Thoracic aorta (tissue), 2 donors: ENCODE data around the gene RUFY3. TPM values are rescaled to one million over a fixed set of nuclear protein-coding genes. Genes with fewer than 3 reads are reported as not detected.
"Not testable (repeated sequence)": the region's sequence is repeated elsewhere in the genome, so short reads cannot be mapped to it uniquely, and the experiment has no call there.

Experiments
- ATAC-seq: fragments of 150-250 bp; one replicate; pipeline ENCODE4 v1.8.0; 2017; ENCODE audit warnings: low read depth; ENCODE audit not compliant: insufficient number of reproducible peaks, low FRiP score
- DNase-seq: peaks from one replicate; pipeline ENCODE4 v3.0.0-alpha.2; 2020; ENCODE audit warnings: low spot score
- H3K27ac ChIP-seq, 2 donors: fragments of 200-600 bp; sonication (generic); 1 replicate in 1 of 2; 2 replicates in 1 of 2; pipeline ENCODE4 v1.5.1; 2016; ENCODE audit warnings: mild to moderate bottlenecking in 2 of 2, moderate library complexity in 2 of 2
- H3K27me3 ChIP-seq: fragments of 200-600 bp; sonication (generic); replicated peaks from 2 replicates; pipeline ENCODE4 v1.6.0; 2016; ENCODE audit warnings: mild to moderate bottlenecking; ENCODE audit not compliant: insufficient read depth
- H3K36me3 ChIP-seq: fragments of 200-600 bp; sonication (generic); one replicate; pipeline ENCODE4 v1.5.1; 2016
- H3K4me1 ChIP-seq, 2 donors: fragments of 200-600 bp; sonication (generic); 1 replicate in 1 of 2; 2 replicates in 1 of 2; pipeline versions ENCODE4 v1.5.1 to v1.6.0; 2016; ENCODE audit warnings: low read depth in 2 of 2, mild to moderate bottlenecking in 1 of 2; ENCODE audit not compliant: control insufficient read depth in 1 of 2
- H3K4me3 ChIP-seq: fragments of 200-600 bp; sonication (generic); 2 replicates; pipeline ENCODE4 v1.5.1; 2016; ENCODE audit warnings: mild to moderate bottlenecking
- H3K9me3 ChIP-seq: fragments of 200-600 bp; sonication (generic); 2 replicates; pipeline ENCODE4 v1.5.1; 2016
- total RNA-seq, 2 donors: library from RNA; depleted of rRNA; stranded (reverse); fragments of >200 nt; gene quantifications; one replicate each; pipeline versions ENCODE4 v1.1.0 to v1.2.3, GENCODE V29; 2016
- TF ChIP-seq, protein P1 (sequence below): fragments of 200-600 bp; sonication (generic); IDR thresholded peaks from one replicate; pipeline ENCODE4 v1.5.1; 2019; ENCODE audit warnings: antibody characterized with exemption

The RUFY3 gene
- total RNA-seq, 2 donors from 2014 or later, result 72.7 to 100.0 TPM

DNA sequence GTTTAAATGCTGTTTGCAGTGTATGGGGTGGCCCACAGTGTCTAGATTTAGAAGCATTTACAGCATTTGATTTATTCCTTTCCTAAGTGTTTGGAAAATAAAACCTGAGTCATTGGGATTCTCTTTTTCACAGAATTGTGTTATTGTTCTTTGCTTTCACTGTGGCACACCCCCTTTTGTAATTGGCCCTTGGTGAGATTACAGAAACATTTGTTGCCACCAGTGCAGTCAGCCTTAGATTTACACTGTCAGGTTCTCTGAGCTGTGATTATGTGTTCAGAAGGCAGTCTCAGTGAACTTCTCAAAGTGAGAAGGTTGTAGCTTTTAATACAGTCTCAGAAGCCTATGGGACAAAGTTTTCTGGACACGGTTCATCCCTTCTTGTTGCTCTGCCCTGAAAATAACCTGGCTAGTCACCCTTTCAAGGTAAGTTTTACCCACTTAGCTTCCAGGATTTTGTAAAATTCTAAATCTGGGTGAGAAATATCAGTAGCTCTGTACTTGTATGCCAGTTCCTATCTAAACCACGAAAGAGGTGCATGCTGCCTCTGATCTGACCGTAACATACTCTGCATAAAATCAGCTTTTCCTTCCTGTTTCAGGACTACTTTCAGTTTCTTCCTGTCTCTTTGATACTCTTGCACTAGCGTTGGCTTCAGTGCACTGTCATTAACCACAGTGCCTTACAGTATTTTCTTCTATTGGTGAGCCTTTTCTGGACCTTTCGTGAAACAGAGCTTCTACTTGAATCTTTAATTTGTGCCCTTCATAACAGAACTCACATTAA lies 12.6 kb downstream of the RUFY3 start:
- Histone ChIP-seq H3K9me3 (no peaks in the 10 kb centered on the region), H3K27ac (peak overlapping the region; percentile 39 to 59), H3K27me3 (no peaks in the 10 kb centered on the region), H3K4me1 (peaks cover 11 to 29% of the 10 kb centered on the region in 2 donors), H3K4me3 (peak overlapping the region; percentile 65), H3K36me3 (no peaks in the 10 kb centered on the region)
- no peak for DNase-seq
- TF ChIP-seq, protein P1, sequence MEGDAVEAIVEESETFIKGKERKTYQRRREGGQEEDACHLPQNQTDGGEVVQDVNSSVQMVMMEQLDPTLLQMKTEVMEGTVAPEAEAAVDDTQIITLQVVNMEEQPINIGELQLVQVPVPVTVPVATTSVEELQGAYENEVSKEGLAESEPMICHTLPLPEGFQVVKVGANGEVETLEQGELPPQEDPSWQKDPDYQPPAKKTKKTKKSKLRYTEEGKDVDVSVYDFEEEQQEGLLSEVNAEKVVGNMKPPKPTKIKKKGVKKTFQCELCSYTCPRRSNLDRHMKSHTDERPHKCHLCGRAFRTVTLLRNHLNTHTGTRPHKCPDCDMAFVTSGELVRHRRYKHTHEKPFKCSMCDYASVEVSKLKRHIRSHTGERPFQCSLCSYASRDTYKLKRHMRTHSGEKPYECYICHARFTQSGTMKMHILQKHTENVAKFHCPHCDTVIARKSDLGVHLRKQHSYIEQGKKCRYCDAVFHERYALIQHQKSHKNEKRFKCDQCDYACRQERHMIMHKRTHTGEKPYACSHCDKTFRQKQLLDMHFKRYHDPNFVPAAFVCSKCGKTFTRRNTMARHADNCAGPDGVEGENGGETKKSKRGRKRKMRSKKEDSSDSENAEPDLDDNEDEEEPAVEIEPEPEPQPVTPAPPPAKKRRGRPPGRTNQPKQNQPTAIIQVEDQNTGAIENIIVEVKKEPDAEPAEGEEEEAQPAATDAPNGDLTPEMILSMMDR, result no peak
- no peak for ATAC-seq

DNA sequence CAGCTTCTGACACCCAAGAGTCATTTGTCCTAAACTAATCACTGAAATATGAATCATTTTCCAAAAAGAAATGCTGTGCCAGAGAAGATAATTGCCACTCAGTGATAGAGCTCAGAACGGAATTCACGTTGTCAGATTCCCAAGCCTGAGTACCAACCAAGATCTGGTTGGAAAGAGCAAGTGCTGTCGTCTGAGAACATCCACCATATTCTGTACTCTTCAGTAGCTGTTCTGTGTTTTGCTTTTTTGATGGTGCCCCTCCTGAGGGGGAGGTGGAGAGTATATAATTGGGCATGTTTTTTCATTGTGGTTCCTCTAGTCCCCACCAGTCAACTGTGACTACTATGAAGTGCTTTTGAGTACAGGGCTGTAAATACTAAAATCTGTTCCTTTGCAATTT lies 13.2 kb downstream of the RUFY3 start:
- TF ChIP-seq, protein P1, result no peak
- Histone ChIP-seq H3K4me3 (peak overlapping the region; percentile 65), H3K4me1 (peaks cover 14 to 29% of the 10 kb centered on the region in 2 donors), H3K36me3 (no peaks in the 10 kb centered on the region), H3K27me3 (no peaks in the 10 kb centered on the region), H3K27ac (peak overlapping the region; percentile 39 to 59), H3K9me3 (no peaks in the 10 kb centered on the region)
- DNase-seq (no peak), ATAC-seq (no peak)

DNA sequence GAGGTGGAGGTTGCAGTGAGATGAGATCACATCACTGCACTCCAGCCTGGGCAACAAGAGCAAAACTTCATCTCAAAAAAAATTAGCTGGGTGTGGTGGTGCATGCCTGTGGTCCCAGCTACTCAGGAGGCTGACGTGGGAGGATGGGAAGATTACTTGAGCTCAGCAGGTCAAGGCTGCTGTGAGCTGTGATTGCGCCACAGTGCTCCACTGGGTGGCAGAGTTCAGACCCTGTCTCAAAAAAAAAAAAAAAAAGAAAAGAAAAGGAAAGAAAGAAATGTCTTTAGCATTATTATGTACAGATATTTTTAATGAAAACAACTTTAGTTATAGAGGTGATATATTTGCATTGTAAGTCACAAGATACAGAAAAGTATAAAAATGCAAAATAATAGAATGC lies 14.2 kb downstream of the RUFY3 start:
- H3K9me3 ChIP-seq, H3K27me3 ChIP-seq, H3K4me3 ChIP-seq, DNase-seq, H3K36me3 ChIP-seq, H3K27ac ChIP-seq, ATAC-seq: not testable (repeated sequence)
- TF ChIP-seq, protein P1, result peak; percentile 18
- H3K4me1 ChIP-seq, result peaks cover 21 to 38% of the 10 kb centered on the region in 2 donors

DNA sequence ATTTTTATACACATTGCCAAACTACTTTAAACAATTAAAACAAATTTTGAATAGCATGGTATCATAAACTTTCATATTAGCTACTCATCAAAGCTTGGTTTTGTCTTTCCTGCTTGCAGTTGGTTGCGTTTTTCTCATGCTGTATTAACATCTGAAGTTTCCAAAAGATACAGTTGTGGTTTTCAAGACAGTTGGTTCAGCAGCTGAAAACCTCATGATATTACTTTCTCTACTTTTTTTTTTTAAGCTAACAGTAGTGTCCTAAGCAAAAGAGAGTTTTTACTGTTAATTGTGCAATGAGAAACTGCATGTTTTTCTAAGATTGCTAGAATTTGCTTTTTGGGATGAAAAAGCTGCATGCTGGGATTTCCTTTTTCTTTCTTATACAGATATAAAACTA lies 15.2 kb downstream of the RUFY3 start:
- H3K27ac ChIP-seq, result no peak overlapping the region
- H3K4me1 ChIP-seq, result peaks cover 26 to 44% of the 10 kb centered on the region in 2 donors
- DNase-seq, result no peak
- H3K4me3 ChIP-seq, result no peak overlapping the region
- TF ChIP-seq, protein P1, result no peak
- no peaks in the 10 kb centered on the region for H3K9me3 ChIP-seq
- H3K27me3 ChIP-seq, result no peaks in the 10 kb centered on the region
- H3K36me3 ChIP-seq, result no peaks in the 10 kb centered on the region
- no peak for ATAC-seq

DNA sequence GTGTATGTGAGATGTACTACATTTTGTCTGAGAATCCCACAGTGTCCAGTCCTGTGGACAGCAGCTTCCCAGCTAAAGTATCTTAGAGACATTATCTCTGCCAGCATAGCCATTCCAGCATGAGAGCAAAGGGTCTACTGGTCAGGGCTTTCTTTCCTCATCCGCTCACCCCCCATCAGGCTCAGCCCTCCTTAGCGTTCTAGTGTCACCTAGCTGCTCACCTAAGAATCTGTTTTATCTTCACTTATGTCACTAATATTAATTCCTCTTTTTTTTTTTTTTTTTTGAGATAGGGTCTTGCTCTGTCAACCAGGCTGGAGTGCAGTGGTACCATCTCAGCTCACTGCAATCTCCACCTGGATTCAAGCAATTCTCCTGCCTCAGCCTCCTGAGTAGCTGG lies 15.6 kb downstream of the RUFY3 start:
- no peak for ATAC-seq

More for the DNA sequence above, 15.6 kb downstream of the RUFY3 start:
- H3K27me3 ChIP-seq, result no peaks in the 10 kb centered on the region
- H3K36me3 ChIP-seq, result no peaks in the 10 kb centered on the region
- no peaks in the 10 kb centered on the region for H3K9me3 ChIP-seq
- H3K4me3 ChIP-seq, result no peak overlapping the region
- H3K27ac ChIP-seq, result no peak overlapping the region
- peaks cover 30 to 48% of the 10 kb centered on the region in 2 donors for H3K4me1 ChIP-seq
- TF ChIP-seq, protein P1, result no peak
- DNase-seq, result no peak
